K562 (cell line): Measurements from ENCODE around the gene ZNF324B. TPM values are rescaled to one million over a fixed set of nuclear protein-coding genes. Genes with fewer than 3 reads are reported as not detected.
A peak's percentile ranks its signal among the peaks of the same experiment; 100 is the strongest.

ENCODE experiments used
- ARHGAP35 ChIP-seq: fragments of 450-650 bp; IDR thresholded peaks from 2 replicates; pipeline ENCODE4 v1.6.1; 2018; ENCODE audit not compliant: partially characterized antibody
- ATF7 ChIP-seq: fragments of 450-650 bp; IDR thresholded peaks from 2 replicates; pipeline ENCODE4 v1.7.1; 2014; ENCODE audit warnings: mild to moderate bottlenecking, moderate library complexity
- BMI1 ChIP-seq: fragments of 150-350 bp; IDR thresholded peaks from 2 replicates; pipeline ENCODE4 v1.6.1; 2014; ENCODE audit warnings: low read length
- CBFB ChIP-seq: sonication (generic); formaldehyde crosslinking; IDR thresholded peaks from 2 replicates; pipeline ENCODE4 v1.4.0; 2020; ENCODE audit warnings: mild to moderate bottlenecking, missing genetic modification reagents
- DIDO1 ChIP-seq: fragments of 450-650 bp; IDR thresholded peaks from 2 replicates; pipeline ENCODE4 v1.6.1; 2016; ENCODE audit warnings: low read depth, missing biosample characterization, missing genetic modification characterization
- EWSR1 ChIP-seq: fragments of 450-650 bp; IDR thresholded peaks from 2 replicates; pipeline ENCODE4 v1.6.1; 2018; ENCODE audit warnings: borderline replicate concordance, mild to moderate bottlenecking, low read depth, moderate library complexity; ENCODE audit not compliant: partially characterized antibody
- HCFC1 ChIP-seq: IDR thresholded peaks from 2 replicates; pipeline ENCODE4 v1.6.1; 2012; ENCODE audit warnings: low read depth, low read length, improper control_type of control experiment
- HEY1 ChIP-seq: fragments of 250-450 bp; sonication (Bioruptor Pico); IDR thresholded peaks from 2 replicates; pipeline ENCODE4 v1.5.0; 2020; ENCODE audit warnings: mild to moderate bottlenecking, moderate library complexity, borderline replicate concordance
- HINFP ChIP-seq: fragments of 450-650 bp; conservative IDR thresholded peaks from 2 replicates; pipeline ENCODE4 v1.6.1; 2016; ENCODE audit warnings: missing genetic modification characterization, low read depth, mild to moderate bottlenecking, control low read depth, missing compliant biosample characterization
- HNRNPH1 ChIP-seq: fragments of 200-400 bp; formaldehyde crosslinking; optimal IDR thresholded peaks from 2 replicates; pipeline ENCODE3; 2017; ENCODE audit warnings: low read depth, mild to moderate bottlenecking, low read length, moderate library complexity
- IRF2 ChIP-seq: sonication (generic); formaldehyde crosslinking; IDR thresholded peaks from 2 replicates; pipeline ENCODE4 v1.8.1; 2022; ENCODE audit warnings: mild to moderate bottlenecking, missing genetic modification reagents
- JUND ChIP-seq, 2 experiments: IDR thresholded peaks; 2 replicates in 1 of 2; 3 replicates in 1 of 2; pipeline ENCODE4 v1.6.1; 2011; ENCODE audit warnings: borderline replicate concordance in 2 of 2, low read depth in 2 of 2, low read length in 2 of 2, improper control_type of control experiment in 1 of 2, missing biosample characterization in 1 of 2, missing genetic modification characterization in 1 of 2, missing genetic modification reagents in 1 of 2
- KLF1 ChIP-seq: fragments of 450-650 bp; IDR thresholded peaks from 2 replicates; pipeline ENCODE4 v1.6.1; 2016; ENCODE audit warnings: missing genetic modification characterization, missing compliant biosample characterization
- NONO ChIP-seq, 2 experiments: fragments of 200-400 bp in 1 of 2; fragments of 450-650 bp in 1 of 2; formaldehyde crosslinking in 1 of 2; IDR thresholded peaks; 2 replicates each; pipeline ENCODE4 v1.6.1; 2017; ENCODE audit warnings: low read depth in 2 of 2, mild to moderate bottlenecking in 2 of 2, moderate library complexity in 2 of 2, low read length in 1 of 2
- PML ChIP-seq: IDR thresholded peaks from 2 replicates; pipeline ENCODE4 v1.6.1; 2012; ENCODE audit warnings: low read length, inconsistent platforms
- RBM34 ChIP-seq: fragments of 200-400 bp; formaldehyde crosslinking; IDR thresholded peaks from 2 replicates; pipeline ENCODE4 v1.6.1; 2018; ENCODE audit warnings: low read length, borderline replicate concordance; ENCODE audit not compliant: insufficient read depth
- RFX1 ChIP-seq: fragments of 450-650 bp; IDR thresholded peaks from 2 replicates; pipeline ENCODE4 v1.6.1; 2016; ENCODE audit warnings: mild to moderate bottlenecking, moderate library complexity
- STAT5A ChIP-seq: IDR thresholded peaks from 2 replicates; pipeline ENCODE4 v1.6.1; 2012; ENCODE audit warnings: low read length, inconsistent platforms, borderline replicate concordance
- SUPT5H ChIP-seq: fragments of 450-650 bp; IDR thresholded peaks from 2 replicates; pipeline ENCODE4 v1.6.1; 2016
- TCF7L2 ChIP-seq: fragments of 150-350 bp; IDR thresholded peaks from 2 replicates; pipeline ENCODE4 v1.6.1; 2016; ENCODE audit warnings: low read depth, mild to moderate bottlenecking, low read length, moderate library complexity
- ZC3H11A ChIP-seq: IDR thresholded peaks from 2 replicates; pipeline ENCODE4 v1.6.1; 2012; ENCODE audit warnings: low read depth, low read length, improper control_type of control experiment
- ZNF431 ChIP-seq: sonication (generic); formaldehyde crosslinking; IDR thresholded peaks from 2 replicates; pipeline ENCODE4 v1.8.0; 2022; ENCODE audit warnings: mild to moderate bottlenecking, missing genetic modification reagents
- polyA plus RNA-seq, 8 experiments: library from polyadenylated mRNA; depleted of rRNA in 4 of 8; stranded (reverse) in 5 of 8; unstranded in 3 of 8; fragments of >200 nt; fragmentation: Nextera tagmentation in 2 of 8; fragmentation: Illumina TruSeq in 1 of 8; extraction: Ambion mirVana in 2 of 8; extraction: Trizol in 1 of 8; gene quantifications; 2 replicates each; pipeline versions ENCODE4 v1.2.1 to v1.2.3, GENCODE V29; 2011 to 2014; ENCODE audit warnings: inconsistent platforms in 1 of 8, missing spikeins in 1 of 8
- total RNA-seq, 7 experiments: library from RNA; depleted of rRNA in 6 of 7; stranded (reverse); fragments of >200 nt in 6 of 7; fragmentation: Illumina TruSeq in 2 of 7; extraction: Trizol in 2 of 7; gene quantifications; 2 replicates each; pipeline versions ENCODE4 v1.2.1 to v1.2.3, GENCODE V29; 2011 to 2021; ENCODE audit warnings: low replicate concordance in 1 of 7
- TF ChIP-seq, protein P1 (sequence below): fragments of 450-650 bp; IDR thresholded peaks from 2 replicates; pipeline ENCODE4 v1.6.1; 2014; ENCODE audit warnings: low read depth, mild to moderate bottlenecking, moderate library complexity, borderline replicate concordance
- TF ChIP-seq, protein P2 (sequence below): sonication (generic); formaldehyde crosslinking; IDR thresholded peaks from 2 replicates; pipeline ENCODE4 v1.4.0; 2020; ENCODE audit warnings: mild to moderate bottlenecking, missing genetic modification reagents

ZNF324B gene
- total and polyA plus RNA-seq, 9 of the 15 experiments (the other 6 are each of a cell fraction or from before 2014, with no cell fraction given), result 0.20 to 13.5 (median 5.7) TPM

- TF ChIP-seq, protein P1, sequence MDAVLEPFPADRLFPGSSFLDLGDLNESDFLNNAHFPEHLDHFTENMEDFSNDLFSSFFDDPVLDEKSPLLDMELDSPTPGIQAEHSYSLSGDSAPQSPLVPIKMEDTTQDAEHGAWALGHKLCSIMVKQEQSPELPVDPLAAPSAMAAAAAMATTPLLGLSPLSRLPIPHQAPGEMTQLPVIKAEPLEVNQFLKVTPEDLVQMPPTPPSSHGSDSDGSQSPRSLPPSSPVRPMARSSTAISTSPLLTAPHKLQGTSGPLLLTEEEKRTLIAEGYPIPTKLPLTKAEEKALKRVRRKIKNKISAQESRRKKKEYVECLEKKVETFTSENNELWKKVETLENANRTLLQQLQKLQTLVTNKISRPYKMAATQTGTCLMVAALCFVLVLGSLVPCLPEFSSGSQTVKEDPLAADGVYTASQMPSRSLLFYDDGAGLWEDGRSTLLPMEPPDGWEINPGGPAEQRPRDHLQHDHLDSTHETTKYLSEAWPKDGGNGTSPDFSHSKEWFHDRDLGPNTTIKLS, result peak; percentile 75
- TF ChIP-seq HINFP (tag) (no peak), PML (peak; percentile 74), SUPT5H (peak; percentile 81), CBFB (peak; percentile 84; the same call in 1 of the 2 replicates), BMI1 (no peak), TCF7L2 (no peak), STAT5A (peak; percentile 42; the same call in 1 of the 2 replicates), HCFC1 (peak; percentile 89), RFX1 (no peak), JUND (IDR thresholded peaks at IDR 0.05; ENCODE audit: borderline replicate concordance, low read depth, low read length) (peak; percentile 76), JUND (tag; IDR thresholded peaks at IDR 0.05; ENCODE audit: borderline replicate concordance, low read depth, low read length) (peak; percentile 25; the same call in 1 of the 3 replicates), ARHGAP35 (no peak), DIDO1 (tag) (peak; percentile 89), HEY1 (CRISPR knock-in tag) (no peak), NONO (IDR thresholded peaks at IDR 0.05; ENCODE audit: low read depth in 2 of 2, low read length in 1 of 2) (peak in 1 of 2 experiments; percentile 56; a peak in 1 of 4 replicates), ZC3H11A (peak; percentile 93), HNRNPH1 (no peak), EWSR1 (no peak), ZNF431 (CRISPR knock-in tag) (no peak), IRF2 (CRISPR knock-in tag) (no peak), ATF7 (peak; percentile 88), KLF1 (tag) (no peak), RBM34 (no peak)
- TF ChIP-seq, protein P2, sequence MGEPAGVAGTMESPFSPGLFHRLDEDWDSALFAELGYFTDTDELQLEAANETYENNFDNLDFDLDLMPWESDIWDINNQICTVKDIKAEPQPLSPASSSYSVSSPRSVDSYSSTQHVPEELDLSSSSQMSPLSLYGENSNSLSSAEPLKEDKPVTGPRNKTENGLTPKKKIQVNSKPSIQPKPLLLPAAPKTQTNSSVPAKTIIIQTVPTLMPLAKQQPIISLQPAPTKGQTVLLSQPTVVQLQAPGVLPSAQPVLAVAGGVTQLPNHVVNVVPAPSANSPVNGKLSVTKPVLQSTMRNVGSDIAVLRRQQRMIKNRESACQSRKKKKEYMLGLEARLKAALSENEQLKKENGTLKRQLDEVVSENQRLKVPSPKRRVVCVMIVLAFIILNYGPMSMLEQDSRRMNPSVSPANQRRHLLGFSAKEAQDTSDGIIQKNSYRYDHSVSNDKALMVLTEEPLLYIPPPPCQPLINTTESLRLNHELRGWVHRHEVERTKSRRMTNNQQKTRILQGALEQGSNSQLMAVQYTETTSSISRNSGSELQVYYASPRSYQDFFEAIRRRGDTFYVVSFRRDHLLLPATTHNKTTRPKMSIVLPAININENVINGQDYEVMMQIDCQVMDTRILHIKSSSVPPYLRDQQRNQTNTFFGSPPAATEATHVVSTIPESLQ (CRISPR knock-in tag), result peak; percentile 23; the same call in 1 of the 2 replicates
Observed at GRCh38 chr19:58499021-58499927, 47.9 kb downstream of the ZNF324B start (continued).
